ENCODE results near the gene CLSTN2. TPM values are rescaled to one million over a fixed set of nuclear protein-coding genes. Genes with fewer than 3 reads are reported as not detected.

CLSTN2 gene
- total RNA-seq, 1 donor from 2014 or later: under 0.01 TPM

DNA sequence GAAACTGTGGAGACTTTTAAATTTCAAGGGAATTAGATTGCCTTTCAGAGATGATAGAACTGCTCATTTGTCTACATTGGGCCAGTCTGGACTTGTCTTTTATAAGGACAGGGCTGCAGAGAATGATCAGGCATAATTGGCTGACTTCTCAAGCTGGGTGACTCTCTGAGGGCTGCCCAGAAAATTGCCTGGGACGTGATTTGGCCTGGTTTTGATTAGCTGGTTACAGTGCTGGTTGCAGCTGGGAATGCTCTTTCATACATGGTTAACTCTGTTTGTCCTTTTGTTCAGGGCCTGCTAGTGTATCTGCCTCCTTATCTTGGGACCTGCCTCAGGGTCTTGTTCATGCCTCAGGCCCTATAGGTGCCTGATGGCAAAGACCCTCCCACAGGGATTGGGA lies 245.6 kb downstream of the CLSTN2 start:
- DNase-seq (ENCODE audit: low read depth, low spot score): no peak

DNA sequence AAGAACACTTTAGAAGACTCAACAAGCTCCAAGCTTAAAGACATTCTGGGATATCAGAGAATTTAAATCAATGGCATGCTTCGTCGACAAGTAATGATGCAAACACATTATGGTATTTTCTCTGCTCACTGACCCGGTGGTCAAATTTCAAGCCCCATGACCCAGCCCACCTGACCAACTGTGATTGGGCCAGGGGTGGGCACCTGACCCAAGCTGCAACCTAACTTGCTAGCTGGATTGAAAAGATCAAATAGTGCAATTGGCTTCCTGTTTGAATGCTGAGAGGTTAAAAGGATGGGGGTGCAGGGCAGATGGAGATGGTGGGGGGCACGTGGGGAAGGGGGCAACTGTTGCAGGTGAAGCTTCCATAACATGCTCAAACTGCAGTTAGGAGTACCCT lies 250.4 kb downstream of the CLSTN2 start:
- DNase-seq (ENCODE audit: low read depth, low spot score): no peak

GRCh38 chr3:140186421-140186920 lies 251.5 kb downstream of the CLSTN2 start:
- DNase-seq (ENCODE audit: low read depth, low spot score): no peak

DNA sequence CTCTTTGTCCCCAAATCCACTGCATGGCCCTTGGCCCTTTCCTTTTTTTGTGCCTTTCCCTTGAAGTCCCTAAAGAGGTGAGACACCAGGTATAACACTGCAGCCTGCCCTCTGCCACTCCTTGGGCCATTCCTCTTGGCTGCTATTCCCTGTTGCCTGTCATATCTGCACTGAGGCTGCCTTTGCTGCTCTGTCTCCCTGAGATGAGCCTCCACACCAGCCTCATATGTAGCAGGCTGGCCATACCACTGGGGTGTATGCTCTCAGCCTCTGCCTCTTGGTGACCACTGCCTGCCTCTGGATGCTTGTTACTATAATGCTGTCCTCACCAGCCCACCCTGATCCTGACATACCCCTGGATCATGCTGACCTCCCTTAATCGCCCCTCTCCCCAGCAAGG lies 252.0 kb downstream of the CLSTN2 start:
- DNase-seq (ENCODE audit: low read depth, low spot score): no peak

GRCh38 chr3:140187656-140188221 lies 252.8 kb downstream of the CLSTN2 start:
- no peak for DNase-seq (ENCODE audit: low read depth, low spot score)

GRCh38 chr3:140188285-140188684 lies 253.3 kb downstream of the CLSTN2 start:
- DNase-seq (ENCODE audit: low read depth, low spot score): no peak

DNA sequence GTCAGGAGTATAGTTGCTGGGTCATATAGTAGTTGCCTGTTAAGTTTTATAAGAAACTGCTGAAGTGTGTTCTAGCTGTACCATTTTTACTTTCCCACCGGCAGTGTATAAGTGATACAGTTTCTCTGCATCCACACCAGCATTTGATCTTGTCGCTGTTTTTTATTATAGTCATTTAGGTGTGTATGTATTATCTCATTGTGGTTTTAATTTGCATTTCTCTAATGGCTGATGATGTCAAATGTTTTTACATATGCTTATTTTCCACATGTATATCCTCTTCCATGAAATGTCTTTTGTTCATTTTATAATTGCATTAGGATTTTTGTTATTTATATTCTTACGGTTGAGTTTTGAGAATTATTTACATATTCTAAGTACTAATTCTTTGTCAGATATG lies 254.3 kb downstream of the CLSTN2 start:
- no peak for DNase-seq (ENCODE audit: low read depth, low spot score)

DNA sequence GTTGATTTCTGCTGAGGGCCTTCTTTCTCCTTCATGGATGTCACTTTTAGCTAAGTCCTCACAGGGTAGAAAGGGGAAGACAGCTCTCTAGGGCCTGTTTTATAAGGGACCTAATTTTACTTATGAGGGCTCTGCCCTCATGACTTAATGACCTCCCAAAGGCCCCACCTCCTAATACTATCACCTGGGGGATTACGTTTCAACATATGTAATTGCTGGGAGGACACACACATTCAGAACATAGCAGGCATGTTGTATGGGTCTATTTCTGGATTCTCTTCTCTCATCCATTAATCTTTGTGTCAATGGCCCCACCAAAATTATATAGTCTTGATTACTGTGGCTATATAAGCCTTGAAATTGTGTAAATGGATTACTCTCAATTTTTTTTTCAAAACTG lies 255.0 kb downstream of the CLSTN2 start:
- DNase-seq (ENCODE audit: low read depth, low spot score): no peak

- DNase-seq (ENCODE audit: low read depth, low spot score): no peak
These were observed 262.0 kb downstream of the CLSTN2 start for GRCh38 chr3:140196970-140197369.

- DNase-seq (ENCODE audit: low read depth, low spot score): no peak
These were observed 263.3 kb downstream of the CLSTN2 start for GRCh38 chr3:140198242-140198641.

GRCh38 chr3:140199008-140199407 lies 264.0 kb downstream of the CLSTN2 start:
- no peak for DNase-seq (ENCODE audit: low read depth, low spot score)

GRCh38 chr3:140199743-140200142 lies 264.8 kb downstream of the CLSTN2 start:
- DNase-seq (ENCODE audit: low read depth, low spot score): no peak

DNA sequence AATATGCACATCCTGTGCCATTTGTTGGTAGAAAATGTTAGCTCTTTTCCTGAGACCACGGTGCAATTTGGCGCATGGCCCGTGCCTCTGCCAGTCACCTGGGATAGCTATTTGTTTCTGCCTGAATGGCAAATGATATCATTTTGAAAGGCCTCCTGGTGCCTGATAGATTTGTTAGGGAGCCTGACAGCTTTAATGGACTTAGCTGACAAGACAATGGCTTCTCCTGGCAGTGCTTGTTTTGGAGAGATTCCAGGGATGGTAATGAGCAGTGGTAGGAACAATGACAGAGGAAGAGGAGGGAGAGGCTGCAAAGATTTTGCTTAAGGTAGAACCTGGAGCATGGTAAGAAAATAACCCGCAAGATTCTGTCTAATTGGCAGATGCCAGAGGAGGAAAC lies 268.5 kb downstream of the CLSTN2 start:
- DNase-seq (ENCODE audit: low read depth, low spot score): no peak

- no peak for DNase-seq (ENCODE audit: low read depth, low spot score)
These were observed 269.4 kb downstream of the CLSTN2 start for GRCh38 chr3:140204271-140204984.

- DNase-seq (ENCODE audit: low read depth, low spot score): no peak
These were observed 270.6 kb downstream of the CLSTN2 start for GRCh38 chr3:140205598-140205997.

- no peak for DNase-seq (ENCODE audit: low read depth, low spot score)
These were observed 271.4 kb downstream of the CLSTN2 start for GRCh38 chr3:140206196-140207040.

- DNase-seq (ENCODE audit: low read depth, low spot score): no peak
These were observed 272.6 kb downstream of the CLSTN2 start for GRCh38 chr3:140207541-140207940.

DNA sequence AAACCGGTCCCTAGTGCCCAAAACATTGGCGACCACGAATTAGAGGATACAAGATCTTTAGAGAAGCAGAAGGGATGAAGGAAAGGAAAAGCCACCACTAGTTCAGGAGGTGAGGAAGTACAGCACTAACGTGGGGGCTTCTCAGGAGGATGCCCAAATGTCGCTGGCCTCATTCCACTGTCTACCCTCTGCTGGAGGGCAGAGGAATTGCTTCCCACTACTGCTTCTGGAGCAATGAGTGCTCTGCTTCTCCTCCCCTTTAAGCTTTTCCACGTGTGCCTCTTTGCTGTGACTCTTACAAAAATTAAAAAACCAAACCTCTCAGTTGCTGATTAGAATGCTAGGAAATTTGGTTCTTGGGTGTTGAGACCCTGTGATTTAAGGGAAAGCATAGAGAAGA lies 281.3 kb downstream of the CLSTN2 start:
- no peak for DNase-seq (ENCODE audit: low read depth, low spot score)

DNA sequence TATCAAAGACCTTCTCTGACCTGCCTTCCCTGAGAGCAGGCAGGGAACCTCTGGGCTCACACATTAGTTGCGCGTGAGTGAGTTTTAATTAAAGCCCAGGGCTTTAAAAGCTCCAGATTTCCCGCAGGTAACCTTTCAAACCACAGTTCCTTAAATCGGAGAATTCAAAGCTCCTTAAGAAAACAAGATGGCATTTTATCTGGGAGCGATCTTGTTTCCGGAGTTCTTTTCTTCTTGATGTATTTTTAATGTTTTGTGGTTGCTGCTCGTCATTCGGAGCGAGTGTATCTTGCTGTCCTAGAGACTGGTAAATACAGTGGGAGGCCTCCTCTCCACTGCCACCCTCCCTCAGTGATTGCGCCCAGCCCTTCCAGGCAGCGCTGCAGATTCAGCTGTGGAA lies 284.3 kb downstream of the CLSTN2 start:
- DNase-seq (ENCODE audit: low read depth, low spot score): no peak

GRCh38 chr3:140219923-140220452 lies 285.0 kb downstream of the CLSTN2 start:
- no peak for DNase-seq (ENCODE audit: low read depth, low spot score)

- no peak for DNase-seq (ENCODE audit: low read depth, low spot score)
These were observed 288.2 kb downstream of the CLSTN2 start for GRCh38 chr3:140223197-140223596.

GRCh38 chr3:140223631-140224030 lies 288.6 kb downstream of the CLSTN2 start:
- no peak for DNase-seq (ENCODE audit: low read depth, low spot score)
